Fibroblast of skin of left quadriceps (primary cell): ENCODE measurements around the gene IL16.

Experiments
- DNase-seq, 2 experiments: peaks; one replicate each; pipeline ENCODE4 v3.0.0-alpha.2; 2013; ENCODE audit warnings: low read depth in 2 of 2

The IL16 gene

DNA sequence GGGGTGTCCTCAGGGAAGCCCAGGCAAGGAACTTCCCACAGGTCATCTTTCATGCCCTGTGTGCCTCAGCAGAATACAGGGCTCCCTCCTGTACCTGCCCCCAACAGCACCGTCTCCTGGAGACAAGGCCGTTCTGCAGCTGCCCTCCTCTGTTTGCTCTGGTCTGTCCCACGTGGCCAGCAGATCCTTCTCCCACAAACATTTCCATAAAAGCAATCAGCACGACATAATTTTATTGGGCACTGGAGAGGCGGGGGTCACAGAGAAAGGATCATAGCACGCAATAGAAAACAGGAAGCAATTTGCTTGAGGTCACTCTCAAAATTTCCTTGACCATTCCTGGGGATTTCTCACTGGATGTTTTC is 97.8 kb downstream of the IL16 start:
- DNase-seq: no peak

GRCh38 chr15:81295486-81296121 is 98.9 kb downstream of the IL16 start:
- DNase-seq: no peak

GRCh38 chr15:81296186-81296585 is 99.5 kb downstream of the IL16 start:
- DNase-seq: no peak

- no peak for DNase-seq
These were observed 100.0 kb downstream of the IL16 start for GRCh38 chr15:81296673-81297072.

- DNase-seq: no peak
These were observed 100.5 kb downstream of the IL16 start for GRCh38 chr15:81297147-81297572.

GRCh38 chr15:81297603-81298575 is 101.2 kb downstream of the IL16 start:
- DNase-seq: no peak

GRCh38 chr15:81298611-81299010 is 101.9 kb downstream of the IL16 start:
- no peak for DNase-seq

DNA sequence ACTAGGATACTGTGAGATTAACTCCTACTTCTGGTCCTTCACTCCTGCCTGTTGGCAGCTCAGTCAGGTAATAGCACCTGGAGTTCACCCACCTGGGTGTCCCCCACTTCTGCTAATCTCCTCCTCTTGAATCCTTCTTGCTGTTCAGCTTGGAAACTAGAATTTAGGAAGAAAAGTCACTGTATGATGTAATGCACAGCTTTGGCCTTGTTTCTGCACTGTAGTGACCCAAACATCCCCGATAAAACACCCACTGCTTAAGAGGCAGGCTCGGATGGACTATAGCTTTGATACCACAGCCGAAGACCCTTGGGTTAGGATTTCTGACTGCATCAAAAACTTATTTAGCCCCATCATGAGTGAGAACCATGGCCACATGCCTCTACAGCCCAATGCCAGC is 102.5 kb downstream of the IL16 start:
- no peak for DNase-seq

GRCh38 chr15:81299630-81300273 is 103.1 kb downstream of the IL16 start:
- DNase-seq: no peak

DNA sequence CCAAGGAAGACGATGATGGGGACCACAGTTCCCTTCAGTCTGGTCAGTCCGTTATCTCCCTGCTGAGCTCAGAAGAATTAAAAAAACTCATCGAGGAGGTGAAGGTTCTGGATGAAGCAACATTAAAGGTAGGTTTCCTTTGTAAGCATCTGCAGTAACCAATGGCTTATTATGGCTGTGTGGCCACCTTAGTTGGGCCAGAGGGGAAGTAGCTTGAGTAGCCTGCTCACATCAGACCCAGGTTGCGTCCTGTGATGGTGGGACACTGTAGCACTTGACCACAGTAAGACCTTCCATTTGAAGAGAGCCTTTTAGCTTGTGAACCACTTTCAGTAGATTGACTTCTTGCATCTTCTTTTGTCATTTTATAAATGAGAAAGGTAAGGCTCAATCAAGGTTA is 104.7 kb downstream of the IL16 start:
- DNase-seq: no peak

DNA sequence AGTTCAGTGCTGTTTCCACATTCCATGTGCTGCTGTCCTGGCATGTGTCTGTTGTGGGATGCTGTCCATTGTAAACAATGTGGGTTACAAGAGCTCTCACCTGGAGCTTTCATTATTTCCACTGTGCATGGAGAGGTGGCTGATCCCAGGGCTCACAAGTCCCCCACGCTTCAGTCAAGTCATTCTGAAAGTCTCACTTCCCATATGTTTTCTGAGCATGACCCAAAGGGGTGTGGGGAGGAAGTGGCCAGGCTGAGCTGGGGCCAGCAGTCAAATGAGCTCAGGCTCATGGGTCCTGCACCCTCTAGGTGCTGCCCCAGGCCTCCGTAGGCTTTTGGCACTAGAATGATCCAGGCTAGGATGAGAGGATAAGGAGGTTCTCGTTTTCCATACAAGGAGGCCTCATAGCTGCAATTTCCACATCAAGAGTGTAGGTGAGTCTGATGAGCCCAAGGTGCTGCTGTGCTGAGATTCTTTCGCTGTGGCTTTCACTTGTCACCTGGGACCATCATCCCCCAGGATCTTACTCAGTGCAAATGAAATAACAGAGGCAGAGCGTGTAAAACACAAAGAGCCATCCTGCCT is 105.2 kb downstream of the IL16 start:
- DNase-seq: no peak

DNA sequence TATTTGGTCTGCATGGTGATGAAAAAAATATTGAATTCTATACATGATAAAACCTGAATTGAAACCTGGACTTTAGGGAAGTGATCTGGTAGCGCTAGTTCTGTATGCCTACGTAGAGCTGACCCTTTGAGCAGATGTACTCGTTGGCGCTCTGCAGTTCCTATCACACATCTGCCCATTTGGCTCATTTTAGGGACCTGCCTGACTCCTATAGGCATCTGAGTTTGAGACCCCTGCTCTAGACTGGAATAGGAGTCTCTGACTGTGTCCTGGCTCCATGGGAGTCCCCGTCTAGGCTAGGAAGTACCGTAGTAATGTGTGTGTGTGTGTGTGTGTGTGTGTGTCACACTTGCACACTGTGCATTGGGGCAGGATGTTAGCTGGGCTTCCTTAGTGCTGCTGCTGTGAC is 106.0 kb downstream of the IL16 start:
- DNase-seq: no peak

DNA sequence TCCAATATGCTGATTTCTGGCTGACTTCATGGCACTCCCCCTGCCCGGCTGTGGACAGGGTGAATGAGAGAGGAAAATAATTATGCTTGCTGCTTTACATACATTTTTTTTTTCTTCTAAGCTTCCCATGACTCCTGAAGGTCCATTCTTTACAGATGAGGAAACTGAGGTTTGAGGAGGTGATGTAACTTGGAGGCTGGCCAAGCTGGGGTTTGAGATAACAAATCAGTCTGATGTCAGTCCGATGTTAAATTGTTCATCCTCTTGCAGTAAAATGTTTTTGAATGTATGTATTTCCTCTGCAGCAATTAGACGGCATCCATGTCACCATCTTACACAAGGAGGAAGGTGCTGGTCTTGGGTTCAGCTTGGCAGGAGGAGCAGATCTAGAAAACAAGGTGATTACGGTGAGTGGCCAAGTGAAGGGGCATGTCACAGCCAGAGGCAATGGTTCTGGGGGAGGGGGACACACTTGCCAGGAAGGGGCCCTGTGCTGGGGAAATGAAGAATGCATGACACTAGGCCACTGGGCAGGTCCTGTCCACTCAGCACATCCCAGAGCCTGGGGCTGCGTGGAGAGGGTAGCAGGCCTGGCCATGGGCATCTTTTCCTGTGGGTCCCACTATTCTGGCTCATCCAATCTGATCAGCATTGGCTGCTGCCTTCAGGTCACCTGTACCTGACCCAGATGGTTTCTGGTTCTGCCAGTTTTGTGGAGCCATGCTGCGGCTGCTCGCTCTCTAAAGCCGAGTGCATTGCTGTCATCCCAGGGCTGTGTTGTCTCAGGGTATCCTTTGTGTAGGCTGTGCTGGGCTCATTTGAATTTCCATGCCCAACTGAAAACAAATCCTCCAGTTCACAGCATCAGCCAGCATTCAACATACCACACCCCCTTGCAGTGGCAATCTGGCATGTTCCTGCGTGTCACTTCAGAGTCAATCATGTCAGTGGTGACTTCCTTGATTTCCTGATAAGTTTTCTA is 106.9 kb downstream of the IL16 start:
- DNase-seq: no peak

DNA sequence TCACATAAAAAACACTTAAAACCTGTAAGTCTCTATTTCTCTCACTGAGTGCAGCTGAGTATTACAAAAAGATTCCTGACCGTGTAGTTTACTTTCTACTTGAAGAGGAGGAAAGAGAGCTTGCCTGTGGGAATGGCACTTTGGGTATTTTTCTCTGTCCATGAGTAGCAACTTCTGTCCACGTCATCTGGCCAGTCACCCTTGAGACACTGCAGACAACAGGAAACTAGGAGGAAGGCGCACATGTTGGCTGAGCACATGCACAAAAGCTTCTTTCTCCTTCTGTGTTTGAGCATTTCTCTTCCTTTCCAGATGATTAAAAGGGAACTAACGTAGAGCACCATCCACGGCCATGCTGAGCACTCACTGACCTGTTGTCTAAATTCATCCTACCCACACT is 107.5 kb downstream of the IL16 start:
- DNase-seq: no peak

GRCh38 chr15:81308260-81308659 is 111.6 kb downstream of the IL16 start:
- no peak for DNase-seq

DNA sequence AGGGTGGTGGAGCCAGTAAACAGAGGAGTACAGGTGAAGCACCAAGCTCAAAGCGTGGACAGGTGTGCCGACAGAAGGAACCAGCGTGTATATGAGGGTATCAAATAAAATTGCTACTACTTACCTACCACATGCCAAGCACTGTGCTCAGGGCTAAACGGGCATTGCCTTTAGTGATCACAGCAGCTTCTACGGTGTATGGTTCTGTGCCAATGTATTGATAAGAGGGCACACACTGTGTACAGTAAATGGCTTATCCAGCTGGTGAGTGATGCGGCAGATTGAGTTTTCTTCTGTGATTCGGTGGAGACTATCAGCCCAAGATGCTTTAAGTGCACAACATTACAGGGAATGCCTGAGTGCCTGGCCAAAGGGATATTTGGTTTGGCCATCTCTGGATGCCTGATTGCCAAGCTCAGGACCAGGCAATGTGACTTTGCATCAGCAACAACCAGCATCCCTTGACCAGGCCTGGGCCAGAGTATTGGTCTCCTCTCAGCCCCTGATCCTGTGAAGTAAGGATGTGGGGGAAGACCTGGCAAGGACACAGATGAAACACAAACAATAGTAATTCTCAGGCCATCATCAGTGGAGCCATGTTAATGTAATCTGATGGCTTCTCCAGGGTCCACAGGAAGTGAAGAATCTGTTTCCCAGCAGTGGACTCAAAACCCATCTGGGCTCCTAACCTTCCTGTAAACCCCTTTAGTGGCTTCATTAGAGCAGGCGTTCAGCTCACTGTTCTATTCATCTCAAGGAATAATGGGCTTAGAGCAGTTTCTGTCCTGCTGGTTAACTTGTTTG is 113.2 kb downstream of the IL16 start:
- DNase-seq: no peak

DNA sequence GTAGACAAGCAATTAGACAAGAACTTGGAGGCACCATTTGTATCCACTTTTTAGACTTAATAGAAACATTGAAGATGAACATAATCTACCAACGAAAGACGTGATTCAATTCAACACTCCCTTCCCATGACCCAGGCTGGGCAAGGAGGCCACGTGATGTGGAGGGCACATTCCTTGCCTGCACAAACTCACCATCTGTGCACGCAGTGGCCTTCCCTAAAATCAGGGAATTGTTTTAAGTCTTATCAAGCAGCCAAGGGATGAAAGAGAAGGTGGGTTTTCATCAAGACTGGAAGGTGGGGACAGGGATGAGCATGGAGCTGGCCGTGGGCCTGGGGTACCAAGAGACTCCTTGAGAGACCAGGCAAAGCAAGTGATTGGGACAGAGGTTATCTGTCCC is 113.8 kb downstream of the IL16 start:
- DNase-seq: no peak

DNA sequence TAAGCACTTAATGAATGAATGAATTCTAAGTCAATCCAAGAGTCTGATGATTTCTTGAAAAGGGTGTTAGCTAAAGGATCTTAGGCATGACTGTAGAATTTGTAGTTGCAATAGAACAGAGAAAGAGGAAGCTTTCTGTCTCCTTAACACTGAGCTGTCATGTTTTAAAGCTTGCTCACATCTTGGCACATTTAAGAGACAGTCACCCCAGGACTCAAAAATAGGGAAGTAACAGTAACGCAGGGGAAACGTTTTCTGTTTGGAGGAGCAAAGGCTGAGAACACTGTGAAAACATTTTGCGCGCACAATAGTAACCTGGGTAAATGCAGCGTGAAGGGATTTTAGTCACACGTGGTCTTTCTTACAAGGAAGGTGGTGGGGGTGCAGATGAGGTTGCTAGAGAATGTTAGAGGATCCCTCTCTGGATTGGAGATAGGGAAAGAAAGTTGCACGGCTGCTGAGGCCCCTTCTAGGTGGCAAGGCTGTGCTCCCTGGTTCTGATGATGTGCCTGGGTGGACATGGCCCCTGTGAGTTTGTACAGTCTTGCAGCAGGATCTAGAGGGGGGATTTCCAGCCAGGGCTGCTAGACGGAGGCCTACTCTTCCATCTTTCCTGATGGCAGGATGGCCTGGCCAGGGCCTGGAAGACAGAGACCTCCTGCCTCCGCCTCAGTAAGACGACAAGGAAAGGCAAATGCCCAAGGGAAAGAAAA is 115.2 kb downstream of the IL16 start:
- DNase-seq: no peak

GRCh38 chr15:81312790-81313543 is 116.3 kb downstream of the IL16 start:
- peak; percentile 94 to 95 for DNase-seq
